Sigmoid colon (tissue), 4 donors: ENCODE data around the gene HIVEP3.

Experiments
- CTCF ChIP-seq, 4 experiments: fragments of 450-650 bp in 3 of 4; fragments of 200-600 bp in 1 of 4; IDR thresholded peaks; one replicate each; pipeline ENCODE4 v1.5.1; 2016 to 2019; ENCODE audit warnings: antibody characterized with exemption in 4 of 4, mild to moderate bottlenecking in 3 of 4, moderate library complexity in 2 of 4
- EP300 ChIP-seq, 4 donors: sonication (generic); formaldehyde crosslinking; IDR thresholded peaks; one replicate each; pipeline ENCODE4 v1.6.1; 2017; ENCODE audit warnings: antibody characterized with exemption in 4 of 4
- POLR2A ChIP-seq, 2 donors: fragments of 450-650 bp; IDR thresholded peaks; one replicate each; pipeline ENCODE4 v1.6.1; 2016; ENCODE audit warnings: antibody characterized with exemption in 2 of 2, mild to moderate bottlenecking in 2 of 2, moderate library complexity in 2 of 2

GRCh38 chr1:41560496-41560895, 358.2 kb downstream of the HIVEP3 start:
- TF ChIP-seq CTCF (IDR thresholded peaks at IDR 0.05): no peak
- TF ChIP-seq EP300 (IDR thresholded peaks at IDR 0.05): no peak
- no peak for TF ChIP-seq POLR2A (IDR thresholded peaks at IDR 0.05)
